GM10847 (cell line): ENCODE results near the gene SCN8A.

Source experiments
- POLR2A ChIP-seq: IDR thresholded peaks from 2 replicates; pipeline ENCODE4 v1.6.1; 2011; ENCODE audit not compliant: insufficient read length; ENCODE audit errors: extremely low read depth

SCN8A gene

DNA sequence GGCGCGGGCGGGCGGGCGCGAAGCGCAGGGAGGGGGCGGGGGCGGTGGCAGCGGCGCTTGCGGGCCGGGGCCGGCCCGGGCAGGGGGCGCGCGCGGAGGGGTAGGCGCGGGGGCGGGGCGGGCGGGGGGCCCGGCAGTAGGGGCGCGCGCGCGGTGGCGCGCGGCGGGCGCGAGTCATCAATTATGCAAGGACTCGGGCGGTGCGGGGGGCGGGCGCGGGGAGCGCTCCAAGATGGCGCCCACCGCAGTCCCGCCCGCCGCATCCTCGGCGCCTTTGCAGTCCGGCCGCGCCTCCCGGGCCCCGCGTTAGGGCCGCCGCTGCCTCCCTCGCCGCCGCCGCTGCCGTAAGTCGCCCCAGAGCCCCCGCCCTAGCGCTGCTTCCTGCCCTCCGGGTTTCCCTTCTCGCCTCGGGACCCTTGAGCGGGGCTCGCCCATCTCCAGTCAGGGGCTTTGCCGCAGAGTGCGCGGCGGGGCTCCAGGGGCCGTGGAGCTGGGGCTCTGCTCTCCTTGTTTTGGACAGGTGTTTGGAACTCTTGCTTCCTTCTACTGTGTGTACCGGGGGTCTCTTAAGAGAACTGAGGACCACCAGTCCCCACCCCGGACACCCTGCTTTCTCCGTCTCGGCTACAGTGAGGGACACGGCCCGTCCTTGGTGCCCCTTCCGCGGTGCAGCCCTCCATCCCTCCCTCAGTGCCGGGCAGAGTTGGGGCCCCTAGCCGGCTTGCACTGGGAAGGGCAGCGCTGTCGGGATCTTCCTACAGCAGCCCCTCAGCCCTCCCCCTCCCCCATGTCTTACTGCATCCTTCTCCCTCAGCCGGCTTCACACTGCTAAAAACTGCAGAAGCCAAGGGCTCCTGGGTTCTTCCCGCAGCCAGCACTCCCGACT is at the start of gene SCN8A:
TSS of gene SCN8A (plus strand) at position 218 of the 886 bp plus-strand sequence. CDS start 71,585 bp downstream, outside the sequence.
- TF ChIP-seq POLR2A = no peak

- no peak for TF ChIP-seq POLR2A
Measured at GRCh38 chr12:51546097-51546496, 44.9 kb upstream of the SCN8A start.

DNA sequence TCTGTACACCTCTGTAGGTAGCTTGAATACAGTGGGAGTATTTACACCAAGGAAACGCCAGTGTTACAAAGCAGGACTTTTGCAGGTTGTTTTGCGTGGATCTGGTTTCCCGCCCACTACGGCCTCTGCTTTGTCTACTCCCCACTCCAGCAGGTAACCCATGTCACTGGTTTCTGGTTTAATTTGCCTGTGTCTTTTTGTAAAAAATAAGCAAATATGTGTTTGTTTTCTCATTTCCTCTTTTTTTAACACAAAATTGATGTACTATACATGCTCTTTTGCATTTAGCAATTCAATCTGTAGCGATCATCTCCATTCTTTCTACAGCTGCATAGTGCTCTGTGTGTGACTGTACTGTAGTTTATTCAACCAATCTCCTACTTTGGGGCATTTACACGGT is 43.4 kb upstream of the SCN8A start:
- no peak for TF ChIP-seq POLR2A

DNA sequence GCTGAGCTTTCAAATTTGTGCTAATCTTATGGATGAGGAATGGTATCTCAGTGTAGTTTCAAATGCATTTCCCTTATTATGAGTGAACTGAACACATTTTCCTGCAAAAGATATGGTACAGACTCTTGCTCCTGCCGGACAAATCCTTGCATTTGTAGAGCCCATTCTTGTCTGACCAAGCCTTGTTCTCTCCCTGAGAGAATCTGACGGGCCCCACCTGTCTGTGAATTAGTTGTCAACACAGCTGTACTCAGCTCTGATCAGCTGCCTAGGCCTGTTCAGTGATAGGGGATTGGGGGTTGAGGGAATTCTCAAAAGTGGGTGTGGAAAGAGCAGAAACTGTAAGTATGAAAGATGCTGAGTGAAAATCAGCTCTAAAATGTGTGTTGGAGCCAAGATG is 42.8 kb upstream of the SCN8A start:
- no peak for TF ChIP-seq POLR2A

GRCh38 chr12:51549637-51550036 is 41.4 kb upstream of the SCN8A start:
- no peak for TF ChIP-seq POLR2A

DNA sequence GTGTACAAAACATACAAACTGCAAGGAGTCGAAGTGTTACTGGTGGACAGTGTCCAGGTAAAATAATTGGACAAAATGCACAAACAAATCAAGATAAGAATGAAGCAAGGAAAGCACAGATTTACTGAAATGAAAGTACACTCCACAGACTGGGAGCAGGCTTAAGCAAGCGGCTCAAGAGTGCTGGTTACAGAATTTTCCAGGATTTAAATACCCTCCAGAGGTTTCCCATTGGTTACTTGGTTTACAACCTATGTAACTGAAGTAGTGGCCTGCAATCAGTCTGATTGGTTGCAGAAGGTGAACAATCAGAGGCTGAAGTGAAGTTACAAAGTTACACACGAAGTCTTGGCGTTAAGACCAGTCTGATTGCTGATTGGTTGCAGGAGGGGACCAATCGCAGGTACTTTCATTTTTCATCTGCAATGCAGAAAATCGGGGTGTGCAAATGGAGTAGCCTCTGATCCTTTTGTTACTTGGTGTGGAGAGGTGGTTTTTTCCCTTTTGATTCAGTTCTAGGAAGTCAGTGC is 11.6 kb upstream of the SCN8A start:
- no peak for TF ChIP-seq POLR2A

GRCh38 chr12:51589060-51589459 is 2.0 kb upstream of the SCN8A start:
- TF ChIP-seq POLR2A = no peak

DNA sequence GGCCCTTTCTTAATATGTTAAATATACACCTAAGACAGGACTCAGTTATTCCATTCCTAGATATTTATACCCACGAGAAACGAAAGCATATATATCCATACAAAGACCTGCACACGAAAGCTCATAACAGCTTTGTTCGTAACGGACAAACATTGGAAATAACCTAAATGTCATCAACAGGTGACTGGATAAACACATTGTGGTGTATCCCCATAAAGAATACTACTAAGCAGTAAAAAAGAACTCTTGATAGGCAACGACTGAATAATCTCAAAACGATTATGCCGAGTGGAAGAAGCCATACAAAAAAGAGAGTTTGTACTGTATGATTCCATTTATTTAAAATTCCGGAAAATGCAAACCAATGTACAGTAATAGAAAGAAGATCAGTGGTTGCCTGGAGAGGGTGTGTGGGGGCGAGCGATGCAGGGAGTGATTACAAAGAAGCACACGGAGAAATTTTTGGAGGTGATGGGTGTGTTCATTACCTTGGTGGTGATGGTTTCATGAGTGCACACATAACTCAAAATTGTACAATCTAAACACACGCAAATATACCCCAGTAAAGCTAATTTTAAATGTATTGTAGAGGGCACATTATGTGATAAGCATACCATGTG is 1.4 kb upstream of the SCN8A start:
- no peak for TF ChIP-seq POLR2A

GRCh38 chr12:51590347-51591015 is 552 bp upstream of the SCN8A start:
- TF ChIP-seq POLR2A = no peak

DNA sequence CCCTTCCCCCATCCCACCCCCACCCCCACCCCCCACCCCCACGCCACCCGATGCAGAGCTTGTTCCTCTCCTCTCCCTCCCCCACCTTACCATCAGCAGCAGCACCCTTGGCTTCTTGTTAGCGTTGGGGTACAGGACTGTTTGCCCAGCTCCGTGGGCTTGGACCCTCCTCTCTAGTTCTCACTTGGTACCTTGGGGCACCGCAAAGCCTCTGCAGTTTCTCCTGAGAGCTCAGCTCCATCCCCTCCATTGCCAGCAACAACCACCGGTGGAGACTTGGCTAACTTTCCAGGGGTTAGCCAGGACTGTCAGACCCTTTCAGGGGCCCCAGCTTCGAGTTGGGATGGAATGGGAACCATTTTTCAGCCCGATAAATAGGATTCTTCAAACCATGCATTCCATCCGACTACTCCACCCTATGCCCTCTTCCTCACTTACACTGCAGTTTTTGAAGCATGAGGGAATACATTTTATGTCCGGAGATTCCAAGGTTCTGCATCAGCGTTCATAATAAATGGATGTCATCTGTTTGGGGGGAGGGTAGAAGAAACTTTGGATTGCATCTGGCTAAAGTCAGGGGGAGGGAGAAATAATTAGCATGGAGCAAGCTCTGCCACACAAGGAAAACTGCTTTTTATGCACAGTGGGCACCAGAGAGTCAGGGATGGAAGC is 1.1 kb downstream of the SCN8A start:
- no peak for TF ChIP-seq POLR2A

DNA sequence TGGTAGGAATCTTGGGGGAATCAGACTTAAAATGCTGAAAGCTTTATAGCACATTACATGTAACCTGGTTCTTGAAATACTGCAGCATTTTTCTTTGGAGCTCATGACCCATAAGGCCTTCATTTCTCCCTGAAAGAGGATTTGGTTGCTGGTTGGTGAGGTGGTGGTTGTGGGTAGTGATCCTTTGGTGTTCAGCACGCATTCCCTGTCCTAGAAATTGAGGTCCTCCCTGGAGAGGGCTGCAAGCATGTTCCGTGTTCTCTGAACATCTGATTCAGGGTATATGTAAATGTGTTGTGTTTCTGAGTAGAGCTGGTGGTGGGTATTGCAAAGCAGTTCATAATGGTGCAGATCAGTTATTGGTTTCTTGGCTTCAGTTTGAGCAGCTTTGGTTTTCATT is 2.0 kb downstream of the SCN8A start:
- TF ChIP-seq POLR2A = no peak

DNA sequence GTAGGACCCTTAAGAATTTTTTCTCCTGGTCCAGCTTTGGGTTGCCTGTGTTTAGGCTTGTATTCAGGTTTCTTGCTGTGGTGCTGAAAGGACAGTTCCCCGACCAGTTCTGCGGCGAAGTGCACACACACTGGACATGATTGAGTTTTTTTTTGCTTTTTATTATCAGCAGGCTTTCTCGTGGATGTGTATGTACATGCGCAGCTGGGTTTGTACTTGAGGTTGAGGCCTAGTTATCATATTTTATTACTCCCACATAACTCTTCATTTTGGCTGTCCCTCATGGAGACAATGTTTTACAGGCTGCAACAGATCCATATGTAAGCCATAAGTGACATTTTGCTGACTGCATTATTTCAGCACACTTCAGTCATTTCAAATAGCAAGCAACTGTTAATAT is 2.5 kb downstream of the SCN8A start:
- TF ChIP-seq POLR2A = no peak

DNA sequence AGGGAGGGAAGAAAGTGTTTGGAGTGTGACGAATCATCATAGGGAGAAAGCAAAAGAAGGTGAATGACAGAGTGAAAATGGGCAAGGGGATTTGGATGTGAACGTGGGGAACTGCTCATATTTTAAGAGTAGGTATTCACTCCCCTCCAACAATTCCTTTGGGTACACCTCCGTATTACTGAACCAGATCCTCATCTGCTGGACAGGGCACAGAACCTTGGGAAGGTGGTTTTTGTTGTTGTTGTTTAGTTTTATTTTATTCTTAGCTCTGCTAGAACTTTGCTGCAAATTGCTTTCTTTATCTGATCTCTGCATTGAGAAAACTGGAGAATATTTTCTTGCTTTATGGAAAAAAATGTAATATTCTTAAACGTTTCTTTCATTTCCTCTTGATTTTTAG is 7.1 kb downstream of the SCN8A start:
- no peak for TF ChIP-seq POLR2A

GRCh38 chr12:51600721-51601120 is 9.7 kb downstream of the SCN8A start:
- no peak for TF ChIP-seq POLR2A

- TF ChIP-seq POLR2A = no peak
Measured at GRCh38 chr12:51601241-51601640, 10.2 kb downstream of the SCN8A start.
